ENCODE data around the gene RETREG3.
"Not testable (repeated sequence)": the region's sequence is repeated elsewhere in the genome, so short reads cannot be mapped to it uniquely, and the experiment has no call there.

The RETREG3 gene

DNA sequence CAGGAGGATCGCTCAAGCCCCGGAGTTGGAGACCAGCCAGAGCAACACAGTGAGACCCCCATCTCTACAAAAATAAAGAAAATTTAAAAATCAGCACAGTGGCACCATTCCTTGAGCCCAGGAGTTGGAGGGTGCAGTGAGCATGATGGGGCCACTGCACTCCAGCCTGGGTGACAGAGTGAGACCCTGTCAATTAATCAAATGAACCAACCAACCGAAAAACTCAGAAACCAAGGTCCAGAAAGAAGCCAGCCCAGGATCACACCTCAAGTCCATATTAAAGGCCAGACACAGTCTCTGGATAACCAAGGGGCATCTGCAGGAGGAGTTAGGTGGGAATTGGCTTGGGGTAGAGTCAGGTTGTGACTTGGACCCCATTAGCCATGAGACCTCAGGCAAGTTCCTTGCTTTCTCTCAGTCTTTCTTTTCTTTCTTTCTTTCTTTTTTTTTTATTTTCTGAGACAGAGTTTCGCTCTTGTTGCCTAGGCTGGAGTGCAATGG lies 54.0 kb downstream of the RETREG3 start:
- H3K4me3 ChIP-seq (ENCODE audit: low read length): peak overlapping the region; percentile 82
- no peak for TF ChIP-seq ZNF274 (IDR thresholded peaks at IDR 0.05; ENCODE audit: low read depth, low read length)

DNA sequence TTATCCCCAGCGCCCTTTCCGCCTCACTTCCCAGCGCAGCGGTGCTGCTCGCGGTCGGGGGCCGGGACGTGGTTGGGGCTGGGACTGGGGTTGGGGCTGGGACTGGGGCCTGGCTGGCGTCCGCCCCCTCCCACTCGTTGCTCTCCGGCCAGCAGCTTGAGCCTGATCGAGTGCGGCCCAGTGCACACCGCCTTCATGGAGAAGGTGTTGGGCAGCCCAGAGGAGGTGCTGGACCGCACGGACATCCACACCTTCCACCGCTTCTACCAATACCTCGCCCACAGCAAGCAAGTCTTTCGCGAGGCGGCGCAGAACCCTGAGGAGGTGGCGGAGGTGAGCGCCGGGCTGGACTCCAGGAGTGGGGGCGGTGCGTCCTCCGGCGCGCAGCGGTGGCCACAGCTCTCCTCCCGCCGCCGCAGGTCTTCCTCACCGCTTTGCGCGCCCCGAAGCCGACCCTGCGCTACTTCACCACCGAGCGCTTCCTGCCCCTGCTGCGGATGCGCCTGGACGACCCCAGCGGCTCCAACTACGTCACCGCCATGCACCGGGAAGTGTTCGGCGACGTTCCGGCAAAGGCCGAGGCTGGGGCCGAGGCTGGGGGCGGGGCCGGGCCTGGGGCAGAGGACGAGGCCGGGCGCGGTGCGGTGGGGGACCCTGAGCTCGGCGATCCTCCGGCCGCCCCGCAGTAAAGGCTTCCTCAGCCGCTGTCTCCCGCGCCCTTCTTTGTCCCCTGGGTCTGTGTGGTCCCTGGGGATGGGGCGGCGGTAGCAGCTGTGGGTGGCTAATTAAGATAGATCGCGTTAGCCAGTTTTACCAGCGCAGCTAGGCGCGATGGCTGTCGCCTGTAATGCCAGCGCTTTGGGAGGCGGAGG lies 54.7 kb downstream of the RETREG3 start:
- TF ChIP-seq ZNF274 (IDR thresholded peaks at IDR 0.05; ENCODE audit: low read depth, low read length): no peak
- H3K4me3 ChIP-seq (ENCODE audit: low read length): peak overlapping the region; percentile 82

DNA sequence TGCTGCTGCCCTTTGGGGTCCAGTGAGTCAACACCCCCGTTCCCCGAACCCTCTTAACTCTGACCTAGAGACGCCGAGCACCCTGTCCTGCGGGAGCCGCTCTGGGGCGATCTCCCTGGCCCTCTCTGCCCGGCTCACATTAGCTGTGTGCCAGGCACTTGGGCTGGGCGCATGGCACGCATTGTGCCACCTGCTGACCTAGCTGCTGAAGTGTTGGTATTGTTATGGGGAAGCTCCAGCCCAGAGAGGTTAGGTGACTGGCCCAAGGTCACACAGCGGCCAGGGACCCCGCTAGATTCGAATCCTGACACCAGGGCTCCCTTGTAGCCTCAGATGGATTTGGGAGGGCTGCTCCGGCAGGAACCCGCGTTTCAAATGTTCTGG lies 55.3 kb downstream of the RETREG3 start:
- no peak for TF ChIP-seq ZNF274 (IDR thresholded peaks at IDR 0.05; ENCODE audit: low read depth, low read length)

DNA sequence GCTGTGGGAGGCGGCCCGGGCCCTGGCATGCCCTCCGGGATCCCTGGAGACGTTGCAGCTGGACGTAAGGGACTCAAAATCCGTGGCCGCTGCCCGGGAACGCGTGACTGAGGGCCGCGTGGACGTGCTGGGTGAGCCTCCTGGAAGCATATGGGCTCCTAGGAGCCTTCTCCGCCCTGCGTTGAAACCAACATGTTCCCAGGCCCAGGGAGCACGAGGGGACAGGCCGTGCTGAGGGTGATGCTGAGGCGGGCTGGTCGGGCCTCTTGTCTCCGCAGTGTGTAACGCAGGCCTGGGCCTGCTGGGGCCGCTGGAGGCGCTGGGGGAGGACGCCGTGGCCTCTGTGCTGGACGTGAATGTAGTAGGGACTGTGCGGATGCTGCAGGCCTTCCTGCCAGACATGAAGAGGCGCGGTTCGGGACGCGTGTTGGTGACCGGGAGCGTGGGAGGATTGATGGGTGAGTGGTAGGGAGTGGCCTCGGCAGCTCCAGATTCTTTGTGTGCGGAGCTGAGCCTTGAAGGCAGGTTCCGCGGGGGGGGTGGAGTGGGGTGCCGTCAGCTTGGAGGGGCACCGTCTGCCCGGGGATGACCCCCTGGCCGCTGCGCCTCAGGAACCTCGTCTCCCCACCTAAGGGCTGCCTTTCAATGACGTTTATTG lies 55.9 kb downstream of the RETREG3 start:
- H3K4me3 ChIP-seq (ENCODE audit: low read length): no peak overlapping the region; the same call in 1 of the 2 replicates
- no peak for TF ChIP-seq ZNF274 (IDR thresholded peaks at IDR 0.05; ENCODE audit: low read depth, low read length)

More for the DNA sequence above, 55.3 kb downstream of the RETREG3 start:
- peak overlapping the region; percentile 82 for H3K4me3 ChIP-seq (ENCODE audit: low read length)

DNA sequence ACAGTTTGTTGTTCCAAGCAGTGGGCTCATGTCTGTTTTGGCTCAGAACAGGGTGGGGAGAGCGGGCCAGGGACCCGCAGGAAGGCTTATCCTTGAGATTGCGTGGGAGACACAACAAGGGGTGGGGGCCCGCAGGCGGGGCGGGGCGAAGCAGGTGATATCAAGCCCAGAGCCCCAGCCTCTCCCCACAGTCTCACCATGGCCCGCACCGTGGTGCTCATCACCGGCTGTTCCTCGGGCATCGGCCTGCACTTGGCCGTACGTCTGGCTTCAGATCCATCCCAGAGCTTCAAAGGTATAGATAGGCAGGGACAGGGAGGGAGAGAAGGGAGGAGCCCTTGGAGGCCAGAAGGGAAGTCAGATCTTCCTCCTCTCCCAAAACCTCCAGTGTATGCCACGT lies 56.4 kb downstream of the RETREG3 start, which contains the start of gene HSD17B1:
HSD17B1 (plus strand) TSS at position 188 of the 400 bp plus-strand sequence; CDS start at position 199, 11 bp downstream.
- peak within 1 kb of the TSS; percentile 82; the same call in 1 of the 2 replicates for H3K4me3 ChIP-seq (ENCODE audit: low read length)

DNA sequence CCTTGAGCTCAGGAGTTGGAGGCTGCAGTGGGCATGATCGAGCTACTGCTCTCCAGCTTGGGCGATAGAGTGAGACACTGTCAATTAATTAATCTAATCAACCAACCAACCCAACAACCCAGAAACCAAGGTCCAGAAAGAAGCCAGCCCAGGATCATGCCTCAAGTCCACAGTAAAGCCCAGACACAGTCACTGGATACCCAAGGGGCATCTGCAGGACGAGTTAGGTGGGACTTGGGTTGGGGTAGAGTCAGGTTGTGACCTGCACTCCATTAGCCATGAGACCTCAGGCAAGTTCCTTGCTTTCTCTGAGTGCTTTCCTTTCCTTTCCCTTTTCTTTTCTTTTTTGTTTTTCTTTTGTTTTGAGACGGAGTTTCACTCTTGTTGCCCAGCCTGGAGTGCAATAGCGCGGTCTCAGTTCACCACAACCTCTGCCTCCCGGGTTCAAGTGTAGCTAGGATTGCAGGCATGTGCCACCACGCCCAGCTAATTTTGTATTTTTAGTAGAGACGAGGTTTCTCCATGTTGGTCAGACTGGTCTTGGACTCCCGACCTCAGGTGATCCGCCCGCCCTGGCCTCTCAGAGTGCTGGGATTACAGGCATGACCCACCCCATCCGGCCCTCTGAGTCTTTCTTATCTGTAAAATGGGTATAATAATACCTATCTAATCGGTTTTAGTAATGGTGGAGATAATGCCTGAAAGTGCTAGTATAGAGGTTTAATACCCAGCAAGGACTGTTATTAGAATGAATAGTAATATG lies 60.0 kb downstream of the RETREG3 start:
- H3K4me3 ChIP-seq (ENCODE audit: low read length): no peak overlapping the region; the same call in 1 of the 2 replicates
- TF ChIP-seq ZNF274 (IDR thresholded peaks at IDR 0.05; ENCODE audit: low read depth, low read length): no peak

DNA sequence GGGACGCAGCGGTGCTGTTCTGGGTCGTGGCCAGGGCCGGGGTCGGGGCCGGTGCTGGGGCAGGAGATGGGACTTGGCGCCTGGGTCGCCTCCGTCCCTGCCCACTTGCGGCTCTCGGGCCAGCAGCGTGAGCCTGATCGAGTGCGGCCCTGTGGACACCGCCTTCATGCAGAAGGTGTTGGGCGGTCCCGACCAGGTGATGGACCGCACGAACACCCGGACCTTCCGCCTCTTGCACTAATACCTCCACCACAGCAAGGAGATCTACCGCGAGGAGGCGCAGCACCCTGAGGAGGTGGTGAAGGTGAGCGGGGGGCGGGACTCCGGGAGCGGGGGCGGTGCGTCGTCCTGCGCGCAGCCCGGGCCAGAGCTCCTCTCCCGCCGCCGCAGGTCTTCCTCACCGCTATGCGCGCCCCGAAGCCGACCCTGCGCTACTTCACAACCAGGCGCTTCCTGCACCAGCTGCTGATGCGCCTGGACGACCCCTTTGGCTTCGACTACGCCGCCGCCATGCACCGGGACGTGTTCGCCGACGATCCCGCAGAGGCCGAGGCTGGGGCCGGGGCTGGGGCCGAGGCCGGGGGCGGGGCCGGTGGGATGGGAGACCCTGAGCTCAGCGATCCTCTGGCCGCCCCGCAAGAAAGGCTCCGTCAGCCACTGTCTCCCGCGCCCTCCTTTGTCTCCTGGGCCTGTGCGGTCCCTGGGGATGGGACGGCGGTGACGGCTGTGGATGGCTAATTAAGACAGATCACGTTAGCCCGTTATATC lies 60.9 kb downstream of the RETREG3 start:
- TF ChIP-seq ZNF274 (IDR thresholded peaks at IDR 0.05; ENCODE audit: low read depth, low read length): no peak
- peak overlapping the region; percentile 20; the same call in 1 of the 2 replicates for H3K4me3 ChIP-seq (ENCODE audit: low read length)

DNA sequence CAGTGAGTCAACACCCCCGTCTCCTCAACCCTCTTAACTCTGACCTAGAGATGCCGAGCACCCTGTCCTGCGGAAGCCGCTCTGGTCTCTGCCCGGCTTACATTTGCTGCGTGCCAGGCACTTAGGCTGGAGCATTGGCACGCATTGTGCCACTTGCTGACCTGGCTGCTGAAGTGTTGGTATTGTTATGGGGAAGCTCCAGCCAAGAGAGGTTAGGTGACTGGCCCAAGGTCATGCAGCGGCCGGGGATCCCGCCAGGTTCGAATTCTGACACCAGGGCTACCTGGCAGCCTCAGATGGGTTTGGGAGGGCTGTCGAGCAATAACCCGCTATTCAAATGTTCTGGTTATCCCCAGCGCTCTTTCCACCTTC lies 61.5 kb downstream of the RETREG3 start:
- no peak overlapping the region; the same call in 1 of the 2 replicates for H3K4me3 ChIP-seq (ENCODE audit: low read length)
- no peak for TF ChIP-seq ZNF274 (IDR thresholded peaks at IDR 0.05; ENCODE audit: low read depth, low read length)

DNA sequence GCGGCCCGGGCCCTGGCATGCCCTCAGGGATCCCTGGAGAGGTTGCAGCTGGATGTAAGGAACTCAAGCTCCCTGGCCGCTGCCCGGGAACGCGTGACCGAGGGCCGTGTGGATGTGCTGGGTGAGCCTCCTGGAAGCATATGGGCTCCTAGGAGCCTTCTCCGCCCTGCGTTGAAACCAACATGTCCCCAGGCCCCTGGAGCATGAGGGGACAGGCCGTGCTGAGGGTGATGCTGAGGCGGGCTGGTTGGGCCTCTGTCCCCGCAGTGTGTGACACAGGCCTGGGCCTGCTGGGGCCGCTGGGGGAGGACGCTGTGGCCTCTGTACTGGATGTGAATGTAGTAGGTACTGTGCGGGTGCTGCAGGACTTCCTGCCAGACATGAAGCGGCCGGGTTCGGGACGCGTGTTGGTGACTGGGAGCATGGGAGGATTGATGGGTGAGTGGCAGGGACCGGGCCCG lies 62.1 kb downstream of the RETREG3 start:
- H3K4me3 ChIP-seq (ENCODE audit: low read length): no peak overlapping the region
- TF ChIP-seq ZNF274 (IDR thresholded peaks at IDR 0.05; ENCODE audit: low read depth, low read length): no peak

DNA sequence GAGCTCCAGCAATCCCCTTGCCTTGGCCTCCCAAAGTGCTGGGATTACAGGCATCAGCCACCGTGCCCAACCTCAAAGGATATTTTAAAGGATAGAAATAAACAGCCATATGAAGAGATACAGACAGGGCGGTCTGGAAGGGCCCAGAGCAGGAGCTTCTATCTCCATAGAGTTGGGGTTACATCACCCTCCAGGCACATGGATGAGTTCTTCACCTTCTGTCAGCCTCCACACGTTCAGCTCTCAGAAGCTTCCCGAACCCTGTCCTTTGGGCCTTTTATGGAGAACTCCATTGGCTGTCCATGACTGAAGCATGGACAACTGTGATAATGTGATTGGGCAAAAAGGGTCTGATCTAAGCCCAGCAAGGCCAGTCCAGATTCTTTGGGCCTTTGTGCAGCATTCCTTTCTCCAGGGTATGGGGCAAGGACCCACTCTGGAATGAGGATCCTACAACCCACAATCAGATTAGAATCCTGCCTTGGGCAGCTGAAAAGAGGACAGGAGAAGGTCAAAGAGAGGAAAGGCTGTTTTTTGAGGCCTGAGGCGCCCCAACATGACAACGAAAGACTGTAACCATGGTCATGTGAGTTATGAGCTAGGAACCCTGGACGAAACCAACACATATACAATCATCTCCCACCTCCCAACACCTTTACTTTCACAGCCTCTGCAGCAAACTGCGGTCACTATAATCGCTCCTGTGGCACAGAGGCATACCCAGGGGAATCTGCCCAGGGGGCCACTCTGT lies 63.2 kb downstream of the RETREG3 start:
- not testable (repeated sequence) for H3K4me3 ChIP-seq (ENCODE audit: low read length)

DNA sequence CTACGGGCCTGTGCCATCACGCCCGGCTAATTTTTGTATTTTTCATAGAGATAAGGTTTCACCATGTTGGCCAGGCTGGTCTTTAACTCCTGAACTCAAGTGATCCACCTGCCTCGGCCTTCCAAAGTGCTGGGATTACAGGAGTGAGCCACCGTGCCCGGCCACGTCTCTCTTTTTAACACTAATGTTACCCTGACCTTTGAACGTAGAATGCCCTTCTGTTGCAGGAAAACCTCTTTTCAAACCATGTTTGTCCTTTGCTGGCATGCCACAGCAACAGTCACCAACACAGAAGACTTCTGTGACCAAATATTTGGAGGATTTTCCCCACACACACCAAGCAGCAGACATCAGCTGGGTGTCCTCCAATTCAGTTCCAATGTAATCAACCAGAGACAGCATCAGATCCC lies 64.3 kb downstream of the RETREG3 start:
- no peak for TF ChIP-seq ZNF274 (IDR thresholded peaks at IDR 0.05; ENCODE audit: low read depth, low read length)
- H3K4me3 ChIP-seq (ENCODE audit: low read length): no peak overlapping the region

DNA sequence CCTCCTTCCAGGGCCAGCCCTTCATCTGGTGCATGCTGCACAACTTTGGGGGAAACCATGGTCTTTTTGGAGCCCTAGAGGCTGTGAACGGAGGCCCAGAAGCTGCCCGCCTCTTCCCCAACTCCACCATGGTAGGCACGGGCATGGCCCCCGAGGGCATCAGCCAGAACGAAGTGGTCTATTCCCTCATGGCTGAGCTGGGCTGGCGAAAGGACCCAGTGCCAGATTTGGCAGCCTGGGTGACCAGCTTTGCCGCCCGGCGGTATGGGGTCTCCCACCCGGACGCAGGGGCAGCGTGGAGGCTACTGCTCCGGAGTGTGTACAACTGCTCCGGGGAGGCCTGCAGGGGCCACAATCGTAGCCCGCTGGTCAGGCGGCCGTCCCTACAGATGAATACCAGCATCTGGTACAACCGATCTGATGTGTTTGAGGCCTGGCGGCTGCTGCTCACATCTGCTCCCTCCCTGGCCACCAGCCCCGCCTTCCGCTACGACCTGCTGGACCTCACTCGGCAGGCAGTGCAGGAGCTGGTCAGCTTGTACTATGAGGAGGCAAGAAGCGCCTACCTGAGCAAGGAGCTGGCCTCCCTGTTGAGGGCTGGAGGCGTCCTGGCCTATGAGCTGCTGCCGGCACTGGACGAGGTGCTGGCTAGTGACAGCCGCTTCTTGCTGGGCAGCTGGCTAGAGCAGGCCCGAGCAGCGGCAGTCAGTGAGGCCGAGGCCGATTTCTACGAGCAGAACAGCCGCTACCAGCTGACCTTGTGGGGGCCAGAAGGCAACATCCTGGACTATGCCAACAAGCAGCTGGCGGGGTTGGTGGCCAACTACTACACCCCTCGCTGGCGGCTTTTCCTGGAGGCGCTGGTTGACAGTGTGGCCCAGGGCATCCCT lies 65.7 kb downstream of the RETREG3 start:
- no peak for TF ChIP-seq ZNF274 (IDR thresholded peaks at IDR 0.05; ENCODE audit: low read depth, low read length)
- H3K4me3 ChIP-seq (ENCODE audit: low read length): no peak overlapping the region
